Adrenal gland (tissue), 12 donors: ENCODE results near the gene KCTD21. TPM values are rescaled to one million over a fixed set of nuclear protein-coding genes. Genes with fewer than 3 reads are reported as not detected.

ENCODE experiments used
- DNase-seq, 7 donors: peaks; one replicate each; pipeline ENCODE4 v3.0.0-alpha.2; 2019 to 2020
- H3K27ac ChIP-seq, 5 donors: fragments of 200-600 bp; sonication (generic) in 4 of 5; 1 replicate in 3 of 5; 2 replicates in 2 of 5; pipeline versions ENCODE4 v1.5.1 to v1.8.0; 2016 to 2020; ENCODE audit warnings: mild to moderate bottlenecking in 1 of 5
- H3K27me3 ChIP-seq: fragments of 200-600 bp; 2 replicates; pipeline ENCODE4 v1.8.0; 2021
- H3K36me3 ChIP-seq, 2 donors: fragments of 200-600 bp; replicated peaks in 1 of 2; 1 replicate in 1 of 2; 2 replicates in 1 of 2; pipeline versions ENCODE4 v1.5.1 to v1.8.0; 2018 to 2022
- H3K4me1 ChIP-seq, 2 donors: fragments of 200-600 bp; replicated peaks in 1 of 2; 1 replicate in 1 of 2; 2 replicates in 1 of 2; pipeline versions ENCODE4 v1.5.1 to v1.8.0; 2018 to 2021
- H3K4me3 ChIP-seq, 4 donors: fragments of 200-600 bp; sonication (generic) in 3 of 4; one replicate each; pipeline ENCODE4 v1.5.1; 2016 to 2018
- H3K9me3 ChIP-seq, 3 donors: fragments of 200-600 bp; sonication (generic) in 1 of 3; replicated peaks in 1 of 3; 1 replicate in 2 of 3; 2 replicates in 1 of 3; pipeline versions ENCODE4 v1.5.1 to v1.8.0; 2016 to 2021
- CTCF ChIP-seq, 6 experiments: fragments of 450-650 bp in 4 of 6; fragments of 200-600 bp in 2 of 6; sonication (generic) in 1 of 6; IDR thresholded peaks; 1 replicate in 5 of 6; 2 replicates in 1 of 6; pipeline versions ENCODE4 v1.5.1 to v1.8.0; 2016 to 2021; ENCODE audit warnings: antibody characterized with exemption in 6 of 6, mild to moderate bottlenecking in 2 of 6, moderate library complexity in 1 of 6
- POLR2A ChIP-seq, 2 donors: fragments of 450-650 bp; IDR thresholded peaks; one replicate each; pipeline ENCODE4 v1.6.1; 2017; ENCODE audit warnings: antibody characterized with exemption in 2 of 2, mild to moderate bottlenecking in 2 of 2, moderate library complexity in 1 of 2
- WGBS, 4 donors: extraction: QIAGEN DNeasy Blood & Tissue Kit in 2 of 4; methylation state at CpG; one replicate each; pipeline versions ENCODE4 v1.1.5 to v1.1.7; 2013 to 2017; 5-methylcytosine and 5-hydroxymethylcytosine counted together
- intact Hi-C, 2 donors: fragments of 100-400 bp; cut with DNase I; formaldehyde crosslinking; loops; one replicate each; pipeline versions ENCODE4 v1.14.1 to v1.15.0; 2022 to 2023
- polyA plus RNA-seq, 3 donors: library from polyadenylated mRNA; stranded (reverse); fragments of 200-250 nt in 2 of 3; fragments of 350-450 nt in 1 of 3; fragmentation: Illumina TruSeq in 1 of 3; extraction: RNeasy Lipid Tissue Mini Kit (QIAGEN cat#74804) in 1 of 3; gene quantifications; one replicate each; pipeline ENCODE4 v1.2.3, GENCODE V29; 2013 to 2014
- total RNA-seq, 9 donors: library from RNA; depleted of rRNA in 4 of 9; stranded (reverse); fragments of >200 nt in 4 of 9; fragments of 120-200 nt in 1 of 9; fragmentation: NEBNext Ultra II Directional in 1 of 9; extraction: Animal tissue kit (Norgen Biotek cat#: 25700) in 1 of 9; gene quantifications; one replicate each; pipeline versions ENCODE4 v1.1.0 to v1.2.4, GENCODE V29; 2013 to 2023
- donor health status: healthy with polysubstance abuse.
- donor health status: Bipolar disorder and iron deficiency.
- donor health status: DM: yes; HTN: yes; CAD: no.
- donor health status: DM: no; HTN: no; CAD: no.
- donor health status: DM: no; HTN: no; CAD: no.
- donor health status: DM: yes; HTN: yes; CAD: no.

Gene KCTD21
- total and polyA plus RNA-seq, 12 donors, result 9.3 to 54.0 (median 26.4) TPM

- DNase-seq, result peak in 2 of 7 donors; percentile 13
- WGBS, 4 donors, result 80 to 90% (median 84%) methylated on average over 14 of the region's 14 CpGs
- H3K4me3 ChIP-seq, result no peak overlapping the region
- H3K9me3 ChIP-seq, result no peaks in the 10 kb centered on the region
- peaks cover 27 to 66% of the 10 kb centered on the region in 2 donors for H3K4me1 ChIP-seq
- peak overlapping the region in 3 of 5 donors; percentile 22 to 97 (median 41) for H3K27ac ChIP-seq
- H3K27me3 ChIP-seq, result no peaks in the 10 kb centered on the region
- intact Hi-C loops, result loop anchor here in 1 of 2 donors (10.0 kb wide), 1 partner anchor 116 kb away; the partner anchor contains the start of gene NDUFC2
- no peaks in the 10 kb centered on the region for H3K36me3 ChIP-seq
- TF ChIP-seq POLR2A (IDR thresholded peaks at IDR 0.05) (no peak), CTCF (IDR thresholded peaks at IDR 0.05) (no peak)
These were observed 2.6 kb upstream of the KCTD21 start for GRCh38 chr11:78190871-78191538.

DNA sequence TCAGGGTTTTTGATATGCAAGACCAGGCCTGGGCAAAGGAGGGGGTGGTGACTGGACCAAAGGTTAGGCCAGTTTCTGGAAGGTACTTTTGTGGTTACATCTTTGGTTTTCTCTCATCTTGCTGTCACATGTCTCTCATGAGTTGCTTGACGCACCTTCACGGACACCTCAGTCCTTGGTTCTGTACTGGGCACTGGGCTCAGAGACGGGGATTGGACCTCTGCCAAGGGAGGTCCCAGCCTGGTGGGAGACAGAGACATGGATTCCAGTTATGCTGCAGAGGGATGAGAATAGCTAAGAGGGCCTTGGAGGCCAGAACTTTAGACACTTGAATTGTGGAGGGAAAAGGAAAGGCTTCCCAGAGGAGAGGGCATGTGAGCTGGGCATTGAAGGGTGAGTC lies 1.9 kb upstream of the KCTD21 start:
- intact Hi-C loops, result loop anchor here in 1 of 2 donors (10.0 kb wide), 1 partner anchor 116 kb away; the partner anchor contains the start of gene NDUFC2
- DNase-seq, result peak in 2 of 7 donors; percentile 18 to 27
- no peaks in the 10 kb centered on the region for H3K27me3 ChIP-seq
- no peaks in the 10 kb centered on the region for H3K9me3 ChIP-seq
- H3K27ac ChIP-seq, result peak overlapping the region in 2 of 5 donors; percentile 87 to 97
- H3K36me3 ChIP-seq, result no peaks in the 10 kb centered on the region
- no peak overlapping the region for H3K4me3 ChIP-seq
- TF ChIP-seq POLR2A (IDR thresholded peaks at IDR 0.05) (no peak), CTCF (IDR thresholded peaks at IDR 0.05) (no peak)
- peaks cover 33 to 71% of the 10 kb centered on the region in 2 donors for H3K4me1 ChIP-seq
- 0 to 53% (median 45%) methylated on average over 1 to 3 of the region's 3 CpGs for WGBS, 4 donors

GRCh38 chr11:78189851-78190250 lies 1.4 kb upstream of the KCTD21 start:
- TF ChIP-seq CTCF (IDR thresholded peaks at IDR 0.05) (no peak), POLR2A (IDR thresholded peaks at IDR 0.05) (no peak)
- intact Hi-C loops, result loop anchor here in 1 of 2 donors (2.0 to 10.0 kb wide), 2 partner anchors 115 to 227 kb away; partner anchors contain the start of genes GAB2 and NDUFC2
- peaks cover 36 to 71% of the 10 kb centered on the region in 2 donors for H3K4me1 ChIP-seq
- H3K27ac ChIP-seq, result peak overlapping the region in 3 of 5 donors; percentile 87 to 97 (median 97)
- H3K9me3 ChIP-seq, result no peaks in the 10 kb centered on the region
- 21 to 45% (median 34%) methylated on average over 3 of the region's 3 CpGs for WGBS, 4 donors
- H3K27me3 ChIP-seq, result no peaks in the 10 kb centered on the region
- DNase-seq, result peak in 1 of 7 donors; percentile 31
- peak overlapping the region in 2 of 4 donors; percentile 73 to 87 for H3K4me3 ChIP-seq
- no peaks in the 10 kb centered on the region for H3K36me3 ChIP-seq

DNA sequence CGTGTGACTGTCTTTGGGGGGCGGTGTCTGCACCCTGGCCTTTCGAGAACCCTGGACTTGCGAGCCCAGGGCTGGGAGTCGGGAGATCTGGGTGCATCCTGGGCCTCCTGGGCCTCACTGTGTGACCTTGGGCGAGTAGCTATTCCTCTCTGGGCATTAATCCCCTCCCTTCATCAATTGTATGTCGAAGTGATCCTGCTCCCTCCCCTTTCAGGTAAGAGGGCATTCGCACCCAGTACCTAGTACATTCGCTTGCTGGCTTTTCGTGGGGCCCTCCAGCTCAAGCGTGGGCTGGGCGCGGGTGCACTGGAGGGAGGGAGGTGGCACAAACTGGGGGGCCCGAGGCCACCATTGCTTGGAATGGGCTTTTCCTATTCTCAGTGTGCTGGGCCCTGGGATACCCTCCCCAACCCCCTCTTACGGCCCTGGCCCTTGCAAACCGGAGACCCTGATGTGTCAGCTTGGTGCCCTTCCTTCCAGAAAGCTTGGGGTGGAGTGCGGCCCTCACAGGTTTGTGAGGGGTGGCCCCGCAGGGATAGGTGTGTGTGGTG lies 823 bp upstream of the KCTD21 start:
- H3K36me3 ChIP-seq, result no peaks in the 10 kb centered on the region
- whole genome bisulfite sequencing, 4 donors, result 12 to 23% (median 14%) methylated on average over 7 to 18 of the region's 18 CpGs
- TF ChIP-seq POLR2A (IDR thresholded peaks at IDR 0.05) (no peak), CTCF (IDR thresholded peaks at IDR 0.05) (no peak)
- peak overlapping the region; percentile 29 to 93 (median 80) for H3K4me3 ChIP-seq
- peaks cover 36 to 68% of the 10 kb centered on the region in 2 donors for H3K4me1 ChIP-seq
- no peaks in the 10 kb centered on the region for H3K27me3 ChIP-seq
- intact Hi-C loops, result loop anchor here in 1 of 2 donors (2.0 kb wide), 1 partner anchor 228 kb away; the partner anchor contains the start of gene GAB2
- DNase-seq, result peak in 2 of 7 donors; percentile 21 to 40
- H3K9me3 ChIP-seq, result no peaks in the 10 kb centered on the region
- peak overlapping the region in 4 of 5 donors; percentile 87 to 97 (median 92) for H3K27ac ChIP-seq
